PFSK-1 (cell line): Measurements from ENCODE around the gene RMI1.

ENCODE experiments used
- FOXP2 ChIP-seq: optimal IDR thresholded peaks from 2 replicates; pipeline ENCODE3; 2011; ENCODE audit warnings: borderline replicate concordance, control low read depth, inconsistent platforms; ENCODE audit not compliant: insufficient read depth; ENCODE audit errors: extremely low read length, extremely low read depth
- POLR2AphosphoS5 ChIP-seq: IDR thresholded peaks from 2 replicates; pipeline ENCODE4 v1.6.1; 2012; ENCODE audit warnings: low read depth, mild to moderate bottlenecking, control low read depth, low read length, moderate library complexity
- REST ChIP-seq, 2 experiments: IDR thresholded peaks; 2 replicates each; pipeline versions ENCODE4 v1.6.1 to v1.8.0; 2011 to 2012; ENCODE audit warnings: low read depth in 2 of 2, low read length in 2 of 2, control low read depth in 1 of 2, inconsistent platforms in 1 of 2, mild to moderate bottlenecking in 1 of 2, moderate library complexity in 1 of 2; ENCODE audit not compliant: insufficient read depth in 1 of 2
- SIN3A ChIP-seq: IDR thresholded peaks from 2 replicates; pipeline ENCODE4 v1.6.1; 2012; ENCODE audit warnings: mild to moderate bottlenecking, low read length, moderate library complexity, borderline replicate concordance; ENCODE audit not compliant: insufficient read depth
- TAF1 ChIP-seq: IDR thresholded peaks from 2 replicates; pipeline ENCODE4 v1.6.1; 2012; ENCODE audit warnings: low read length, control low read depth, borderline replicate concordance; ENCODE audit not compliant: insufficient read depth

RMI1 gene

GRCh38 chr9:83940590-83941303 is 39.9 kb upstream of the RMI1 start:
- TF ChIP-seq SIN3A = no peak
- no peak for TF ChIP-seq REST (IDR thresholded peaks at IDR 0.05; ENCODE audit: insufficient read depth in 1 of 2, low read depth in 2 of 2, low read length in 2 of 2)
- TF ChIP-seq FOXP2 = no peak
- no peak for TF ChIP-seq POLR2AphosphoS5
- TF ChIP-seq TAF1 = no peak

- no peak for TF ChIP-seq REST (IDR thresholded peaks at IDR 0.05; ENCODE audit: insufficient read depth in 1 of 2, low read depth in 2 of 2, low read length in 2 of 2)
- no peak for TF ChIP-seq TAF1
- TF ChIP-seq FOXP2 = no peak
- TF ChIP-seq SIN3A = no peak
- TF ChIP-seq POLR2AphosphoS5 = no peak
Measured at GRCh38 chr9:83956086-83956435, 24.5 kb upstream of the RMI1 start.

GRCh38 chr9:83956436-83957247 is 24.0 kb upstream of the RMI1 start:
- TF ChIP-seq REST (IDR thresholded peaks at IDR 0.05; ENCODE audit: insufficient read depth in 1 of 2, low read depth in 2 of 2, low read length in 2 of 2) (no peak), SIN3A (no peak), FOXP2 (no peak), TAF1 (no peak), POLR2AphosphoS5 (no peak)

- TF ChIP-seq SIN3A = no peak
- no peak for TF ChIP-seq REST (IDR thresholded peaks at IDR 0.05; ENCODE audit: insufficient read depth in 1 of 2, low read depth in 2 of 2, low read length in 2 of 2)
- no peak for TF ChIP-seq POLR2AphosphoS5
- TF ChIP-seq TAF1 = no peak
- no peak for TF ChIP-seq FOXP2
Measured at GRCh38 chr9:83957248-83957513, 23.4 kb upstream of the RMI1 start.
